CD4-positive, alpha-beta T cell treated with Interleukin-2 at 100 ng/mL for 4 hours (primary cell): ENCODE measurements around the gene ZNF716.
"Not testable (repeated sequence)": the region's sequence is repeated elsewhere in the genome, so short reads cannot be mapped to it uniquely, and the experiment has no call there.

Experiments
- DNase-seq: peaks from one replicate; pipeline ENCODE4 v3.0.0-alpha.2; 2020; ENCODE audit warnings: low spot score

Gene ZNF716

GRCh38 chr7:57426629-57427003, 23.4 kb upstream of the ZNF716 start:
- no peak for DNase-seq

DNA sequence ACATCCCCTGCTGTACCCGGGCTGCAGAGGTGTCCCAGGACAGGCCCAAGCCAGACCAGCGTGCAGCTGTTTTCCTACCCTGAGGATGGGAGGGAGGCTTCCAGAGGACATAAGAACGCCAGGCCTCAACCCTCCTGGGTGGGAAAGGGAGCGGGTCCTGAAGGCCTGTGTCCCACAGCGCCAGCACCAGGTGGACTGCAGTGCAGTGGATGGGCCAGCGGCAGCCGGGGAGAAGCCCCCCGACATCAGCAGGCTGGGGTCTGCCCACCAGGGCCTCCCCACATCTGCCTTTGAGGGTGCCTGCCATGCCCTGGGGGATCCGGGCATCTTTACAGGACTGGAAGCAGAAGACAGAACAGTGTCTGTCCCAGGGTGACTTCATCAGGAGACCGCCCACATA, 22.8 kb upstream of the ZNF716 start:
- no peak for DNase-seq

DNA sequence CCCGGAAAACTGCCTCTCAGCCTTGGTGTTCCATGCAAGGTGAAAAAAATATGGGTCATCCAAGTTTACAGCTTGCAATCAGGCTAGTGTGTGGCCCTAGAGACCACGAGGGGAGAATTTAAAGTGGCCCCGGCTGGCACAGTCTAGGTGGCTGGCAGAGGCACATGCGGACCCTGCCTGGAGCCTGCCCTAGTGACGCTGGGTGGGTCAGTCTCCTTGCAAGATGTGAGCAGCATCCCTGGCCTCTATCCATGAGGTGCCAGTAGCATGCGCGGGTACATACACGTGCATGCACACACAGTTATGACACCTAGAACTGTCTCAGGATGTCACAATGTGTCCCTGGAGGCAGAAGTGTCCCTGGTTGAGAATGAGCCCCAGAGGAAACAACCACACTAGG, 22.4 kb upstream of the ZNF716 start:
- DNase-seq = no peak

GRCh38 chr7:57432583-57432982, 17.4 kb upstream of the ZNF716 start:
- no peak for DNase-seq

- no peak for DNase-seq
These were observed 12.4 kb upstream of the ZNF716 start for GRCh38 chr7:57437581-57437980.

DNA sequence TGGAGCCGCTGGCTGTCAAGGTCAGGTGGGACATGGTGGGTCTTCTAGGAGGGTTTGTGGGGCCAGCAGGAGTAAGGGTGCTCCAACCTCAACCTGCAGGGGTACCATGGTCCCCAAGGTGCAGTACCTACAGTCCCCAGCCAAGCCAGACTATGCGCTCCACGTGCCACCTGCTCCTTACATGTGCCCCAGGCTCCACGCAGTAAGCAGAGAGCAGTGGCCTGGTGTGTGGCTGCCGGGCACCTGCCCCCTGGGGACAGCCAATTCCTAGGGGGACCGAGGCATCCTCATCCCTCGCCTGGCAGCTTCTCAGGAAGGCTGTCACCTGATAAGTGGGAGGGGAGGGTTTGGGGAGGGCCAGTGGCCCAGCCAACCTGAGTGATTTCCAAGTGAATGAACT, 11.7 kb upstream of the ZNF716 start:
- DNase-seq = no peak

- no peak for DNase-seq
These were observed 6.4 kb upstream of the ZNF716 start for GRCh38 chr7:57443567-57443966.

DNA sequence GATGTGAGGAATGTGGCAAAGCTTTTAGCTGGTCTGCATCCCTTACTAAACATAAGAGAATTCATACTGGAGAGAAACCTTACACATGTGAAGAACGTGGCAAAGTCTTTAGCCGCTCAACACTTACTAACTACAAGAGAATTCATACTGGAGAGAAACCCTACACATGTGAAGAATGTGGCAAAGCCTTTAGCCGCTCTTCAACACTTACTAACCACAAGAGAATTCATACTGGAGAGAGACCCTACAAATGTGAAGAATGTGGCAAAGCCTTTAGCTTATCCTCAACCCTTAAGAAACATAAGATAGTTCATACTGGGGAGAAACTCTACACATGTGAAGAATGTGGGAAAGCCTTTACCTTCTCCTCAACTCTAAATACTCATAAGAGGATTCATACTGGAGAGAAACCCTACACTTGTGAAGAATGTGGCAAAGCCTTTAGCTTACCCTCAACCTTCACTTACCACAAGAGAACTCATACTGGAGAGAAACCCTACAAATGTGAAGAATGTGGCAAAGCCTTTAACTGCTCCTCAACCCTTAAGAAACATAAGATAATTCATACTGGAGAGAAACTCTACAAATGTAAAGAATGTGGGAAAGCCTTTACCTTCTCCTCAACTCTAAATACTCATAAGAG, 19.3 kb downstream of the ZNF716 start:
- DNase-seq = not testable (repeated sequence)

GRCh38 chr7:57480304-57480703, 30.3 kb downstream of the ZNF716 start:
- not testable (repeated sequence) for DNase-seq

DNA sequence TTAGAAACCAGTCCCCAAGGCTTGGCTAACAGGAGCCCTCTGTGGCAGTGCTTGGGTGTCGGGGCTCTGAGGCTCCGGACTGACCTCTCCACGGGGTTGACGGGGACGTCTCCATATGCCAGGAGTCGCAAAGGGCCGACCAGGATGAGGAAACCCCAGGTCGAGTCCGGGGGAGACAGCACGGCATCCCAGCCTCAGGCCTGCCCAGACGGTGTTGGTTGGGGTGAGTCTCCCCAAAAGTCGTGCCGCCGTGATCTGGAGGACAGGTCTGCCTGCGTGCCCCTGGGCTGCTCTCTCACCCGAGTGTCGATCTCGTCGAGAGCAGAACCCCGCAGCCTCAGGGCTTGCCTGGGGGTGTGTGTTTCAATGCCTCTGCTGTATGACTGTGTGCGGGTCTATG, 35.0 kb downstream of the ZNF716 start:
- DNase-seq = not testable (repeated sequence)

- DNase-seq = no peak
These were observed 38.0 kb downstream of the ZNF716 start for GRCh38 chr7:57487957-57488356.

GRCh38 chr7:57495111-57495510, 45.1 kb downstream of the ZNF716 start:
- not testable (repeated sequence) for DNase-seq

- no peak for DNase-seq
These were observed 46.4 kb downstream of the ZNF716 start for GRCh38 chr7:57496395-57496794.

DNA sequence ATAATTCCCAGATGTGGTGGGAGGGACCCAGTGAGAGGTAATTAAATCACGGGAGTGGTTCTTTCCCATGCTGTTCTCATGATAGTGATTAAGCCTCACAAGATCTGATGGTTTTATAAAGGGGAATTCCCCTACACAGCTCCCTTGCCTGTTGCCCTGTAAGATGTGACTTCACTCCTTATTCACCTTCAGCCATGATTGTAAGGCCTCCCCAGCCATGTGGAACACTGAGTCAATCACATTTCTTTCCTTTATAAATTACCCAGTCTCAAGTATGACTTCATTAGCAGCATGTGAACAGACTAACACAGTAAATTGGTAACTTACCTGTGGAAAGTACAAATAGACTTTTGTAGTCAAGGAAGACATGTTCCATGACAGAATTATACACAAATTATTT, 55.2 kb downstream of the ZNF716 start:
- no peak for DNase-seq
